ENCODE results near the gene RCOR1.

- TF ChIP-seq CTCF (IDR thresholded peaks at IDR 0.05; ENCODE audit: low read depth, low read length) (no peak), EZH2phosphoT487 (IDR thresholded peaks at IDR 0.05; ENCODE audit: low read depth) (no peak)
These were observed 107.1 kb downstream of the RCOR1 start for GRCh38 chr14:102699416-102700110.

All from OCI-LY3 (cell line).